ENCODE data around the gene RET. TPM values are rescaled to one million over a fixed set of nuclear protein-coding genes. Genes with fewer than 3 reads are reported as not detected.

Gene RET
- total and polyA plus RNA-seq, 5 donors = 0.23 to 0.59 (median 0.40) TPM

DNA sequence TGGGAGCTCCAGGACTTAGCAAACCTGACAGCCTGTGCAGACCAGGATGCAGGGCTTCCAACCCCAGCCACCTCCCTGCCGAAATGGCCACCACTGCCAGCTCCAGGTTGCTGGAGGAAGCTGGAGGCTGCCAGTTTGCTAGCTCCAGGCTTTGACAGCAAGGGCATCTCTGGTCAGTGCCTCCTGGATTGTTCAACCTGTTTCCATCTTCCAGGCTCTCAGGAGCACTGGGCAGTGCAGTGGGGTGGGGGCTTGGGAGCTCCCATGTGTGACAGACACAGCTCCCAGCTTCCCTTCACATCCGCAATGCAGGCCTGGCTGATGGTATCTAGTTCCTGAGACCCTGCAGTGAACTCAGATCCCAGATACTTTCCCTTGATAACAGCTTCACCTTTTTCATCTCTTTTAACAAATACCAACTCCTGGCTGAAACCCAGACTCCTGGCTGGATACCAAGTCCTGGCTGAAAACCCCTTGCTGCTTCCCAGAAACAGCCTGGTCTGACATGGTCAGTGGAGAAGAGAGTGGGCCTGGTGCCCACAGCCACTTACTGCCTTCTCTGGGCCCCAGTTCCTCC is 20.8 kb upstream of the RET start:
- Histone ChIP-seq H3K27me3 (ENCODE audit: control insufficient read depth, insufficient read depth) (no peaks in the 10 kb centered on the region), H3K4me1 (ENCODE audit: control insufficient read depth, insufficient read depth, low read length) (no peaks in the 10 kb centered on the region), H3K4me3 (ENCODE audit: low read length) (no peak overlapping the region), H3K27ac (ENCODE audit: low read length) (no peak overlapping the region), H3K9me3 (ENCODE audit: control insufficient read depth, low read length) (no peaks in the 10 kb centered on the region)
- ATAC-seq (no peak), DNase-seq (peak; percentile 4 to 35 (median 10))
- 73% methylated on average over 2 of the region's 2 CpGs for WGBS
- intact Hi-C loops (cut with DNase I) = no loop called here

GRCh38 chr10:43056568-43057011 is 20.3 kb upstream of the RET start:
- intact Hi-C loops (cut with DNase I) = no loop called here
- no peaks in the 10 kb centered on the region for H3K4me1 ChIP-seq (ENCODE audit: control insufficient read depth, insufficient read depth, low read length)
- 79% methylated on average over 5 of the region's 5 CpGs for WGBS
- ATAC-seq (no peak), DNase-seq (peak; percentile 3 to 24 (median 20))
- H3K9me3 ChIP-seq (ENCODE audit: control insufficient read depth, low read length) = no peaks in the 10 kb centered on the region
- H3K27me3 ChIP-seq (ENCODE audit: control insufficient read depth, insufficient read depth) = no peaks in the 10 kb centered on the region
- H3K27ac ChIP-seq (ENCODE audit: low read length) = no peak overlapping the region
- no peak overlapping the region for H3K4me3 ChIP-seq (ENCODE audit: low read length)

DNA sequence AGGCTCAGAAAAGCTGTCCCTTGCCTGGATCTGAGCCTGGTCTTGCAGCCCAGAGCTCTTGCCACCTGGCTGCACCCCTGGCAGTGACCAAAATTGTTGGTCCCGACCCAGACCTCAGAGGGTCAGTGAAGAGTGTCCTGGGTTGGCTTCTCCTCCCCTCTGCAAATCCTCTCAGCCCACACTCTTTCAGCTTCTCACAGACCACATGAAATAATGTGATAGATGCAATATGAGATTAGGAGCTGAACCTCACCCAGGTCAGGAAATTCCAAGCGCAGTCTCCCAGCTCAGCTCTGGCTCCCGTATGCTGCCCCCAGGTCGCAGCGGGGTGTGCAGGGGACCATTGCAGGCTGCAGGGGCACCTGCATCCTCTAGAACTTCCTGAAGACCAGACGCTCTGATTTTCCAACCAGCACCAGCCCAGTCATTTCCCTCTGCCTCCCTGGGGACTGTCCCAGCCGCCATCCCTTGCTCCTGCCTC is 19.6 kb upstream of the RET start:
- WGBS = 56% methylated on average over 7 of the region's 7 CpGs
- no peaks in the 10 kb centered on the region for H3K27me3 ChIP-seq (ENCODE audit: control insufficient read depth, insufficient read depth)
- H3K4me3 ChIP-seq (ENCODE audit: low read length) = no peak overlapping the region
- DNase-seq (no peak), ATAC-seq (no peak)
- intact Hi-C loops (cut with DNase I) = no loop called here
- no peaks in the 10 kb centered on the region for H3K9me3 ChIP-seq (ENCODE audit: control insufficient read depth, low read length)
- no peaks in the 10 kb centered on the region for H3K4me1 ChIP-seq (ENCODE audit: control insufficient read depth, insufficient read depth, low read length)
- no peak overlapping the region for H3K27ac ChIP-seq (ENCODE audit: low read length)

- intact Hi-C loops (cut with DNase I) = no loop called here
- ATAC-seq (no peak), DNase-seq (peak in 1 of 3 donors; percentile 27)
- no peak overlapping the region for H3K27ac ChIP-seq (ENCODE audit: low read length)
- H3K4me1 ChIP-seq (ENCODE audit: control insufficient read depth, insufficient read depth, low read length) = no peaks in the 10 kb centered on the region
- no peaks in the 10 kb centered on the region for H3K27me3 ChIP-seq (ENCODE audit: control insufficient read depth, insufficient read depth)
- H3K4me3 ChIP-seq (ENCODE audit: low read length) = no peak overlapping the region
- 80% methylated on average over 9 of the region's 9 CpGs for WGBS
- H3K9me3 ChIP-seq (ENCODE audit: control insufficient read depth, low read length) = no peaks in the 10 kb centered on the region
Measured at GRCh38 chr10:43057831-43058340, 19.0 kb upstream of the RET start.

DNA sequence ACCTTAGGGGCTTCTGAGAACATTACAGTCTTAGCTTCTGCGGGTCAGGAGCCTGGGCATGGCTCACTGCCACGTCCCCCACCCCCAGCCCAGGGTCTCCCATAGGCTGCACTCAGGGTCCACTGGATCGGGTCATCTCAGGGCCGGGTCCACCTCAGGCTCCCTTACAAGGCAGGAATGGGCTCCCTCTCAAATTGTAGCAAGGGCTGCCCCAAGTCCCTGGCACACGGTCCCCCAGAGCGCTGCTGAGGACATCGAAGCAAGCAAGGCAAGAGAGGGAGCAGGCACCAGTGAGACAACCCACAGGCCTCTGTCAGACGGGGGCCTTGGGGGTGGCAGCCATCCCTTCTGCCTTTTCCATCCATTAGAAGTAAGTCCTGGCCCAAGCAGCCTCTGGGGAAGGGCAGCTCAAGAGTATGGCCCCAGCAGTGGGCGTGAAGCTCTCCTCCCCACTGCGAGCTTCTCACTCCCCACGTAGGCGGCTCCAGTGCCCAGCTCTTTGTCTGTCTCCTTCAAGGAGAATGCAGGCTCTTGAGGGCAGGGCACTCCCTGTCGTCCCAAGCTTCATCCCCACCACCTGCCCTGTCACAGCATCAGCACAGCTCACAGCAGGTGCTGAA is 18.0 kb upstream of the RET start:
- 77% methylated on average over 13 of the region's 13 CpGs for WGBS
- Histone ChIP-seq H3K27ac (ENCODE audit: low read length) (no peak overlapping the region), H3K9me3 (ENCODE audit: control insufficient read depth, low read length) (no peaks in the 10 kb centered on the region), H3K4me3 (ENCODE audit: low read length) (no peak overlapping the region), H3K4me1 (ENCODE audit: control insufficient read depth, insufficient read depth, low read length) (no peaks in the 10 kb centered on the region), H3K27me3 (ENCODE audit: control insufficient read depth, insufficient read depth) (no peaks in the 10 kb centered on the region)
- DNase-seq (peak; percentile 4 to 37 (median 21)), ATAC-seq (no peak)
- intact Hi-C loops (cut with DNase I) = no loop called here

GRCh38 chr10:43059336-43059720 is 17.5 kb upstream of the RET start:
- peak in 1 of 3 donors; percentile 2 for DNase-seq
- no peaks in the 10 kb centered on the region for H3K4me1 ChIP-seq (ENCODE audit: control insufficient read depth, insufficient read depth, low read length)
- intact Hi-C loops (cut with DNase I) = no loop called here
- 60% methylated on average over 6 of the region's 6 CpGs for WGBS
- no peak for ATAC-seq
- H3K27me3 ChIP-seq (ENCODE audit: control insufficient read depth, insufficient read depth) = no peaks in the 10 kb centered on the region
- H3K9me3 ChIP-seq (ENCODE audit: control insufficient read depth, low read length) = no peaks in the 10 kb centered on the region
- no peak overlapping the region for H3K27ac ChIP-seq (ENCODE audit: low read length)
- no peak overlapping the region for H3K4me3 ChIP-seq (ENCODE audit: low read length)

DNA sequence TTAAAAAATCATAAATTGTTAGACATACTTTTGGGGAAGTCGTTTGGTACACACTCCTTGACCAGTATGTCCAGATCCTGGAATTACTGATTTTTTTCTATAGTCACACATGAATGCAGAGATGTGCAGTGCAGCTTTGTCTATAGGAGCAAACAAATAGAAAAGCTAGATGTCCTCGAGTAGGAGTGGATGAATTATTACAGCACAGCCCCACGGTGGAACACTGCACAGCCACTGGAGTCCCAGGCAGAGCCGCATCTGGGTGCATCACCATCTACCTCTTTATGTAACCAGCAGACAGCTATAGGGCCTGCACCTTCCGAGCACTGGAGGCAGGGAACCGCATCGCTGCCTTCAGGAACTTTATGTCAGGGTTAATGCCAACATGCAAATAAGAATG is 17.0 kb upstream of the RET start:
- DNase-seq (peak in 1 of 3 donors; percentile 4), ATAC-seq (no peak)
- H3K27me3 ChIP-seq (ENCODE audit: control insufficient read depth, insufficient read depth) = no peaks in the 10 kb centered on the region
- WGBS = 73% methylated on average over 7 of the region's 7 CpGs
- H3K4me3 ChIP-seq (ENCODE audit: low read length) = no peak overlapping the region
- no peaks in the 10 kb centered on the region for H3K4me1 ChIP-seq (ENCODE audit: control insufficient read depth, insufficient read depth, low read length)
- H3K9me3 ChIP-seq (ENCODE audit: control insufficient read depth, low read length) = no peaks in the 10 kb centered on the region
- intact Hi-C loops (cut with DNase I) = no loop called here
- no peak overlapping the region for H3K27ac ChIP-seq (ENCODE audit: low read length)

DNA sequence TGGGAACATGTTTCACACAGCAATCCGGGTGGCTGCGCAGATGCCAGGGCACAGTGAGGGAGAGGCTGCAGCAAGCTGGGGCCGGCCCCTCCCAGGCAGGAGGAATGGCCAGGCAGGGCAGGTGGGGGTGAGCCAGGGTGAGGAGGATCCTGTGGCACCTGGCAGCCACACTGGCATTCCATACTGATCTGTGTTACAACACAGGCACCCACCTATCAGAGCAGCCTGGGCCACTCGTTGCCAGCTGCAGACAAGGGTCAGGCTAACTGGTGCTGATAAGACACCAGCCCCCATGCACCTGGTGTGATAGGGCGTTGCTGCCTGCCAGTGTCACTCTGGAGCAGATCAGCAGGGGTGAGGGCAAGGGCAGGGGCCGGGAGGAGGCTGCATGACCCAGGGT is 16.6 kb upstream of the RET start:
- no peak overlapping the region for H3K27ac ChIP-seq (ENCODE audit: low read length)
- H3K9me3 ChIP-seq (ENCODE audit: control insufficient read depth, low read length) = no peaks in the 10 kb centered on the region
- WGBS = 51% methylated on average over 6 of the region's 6 CpGs
- ATAC-seq = no peak
- intact Hi-C loops (cut with DNase I) = no loop called here
- DNase-seq = peak; percentile 4 to 44 (median 30)
- H3K27me3 ChIP-seq (ENCODE audit: control insufficient read depth, insufficient read depth) = no peaks in the 10 kb centered on the region
- H3K4me3 ChIP-seq (ENCODE audit: low read length) = no peak overlapping the region
- no peaks in the 10 kb centered on the region for H3K4me1 ChIP-seq (ENCODE audit: control insufficient read depth, insufficient read depth, low read length)

- no peaks in the 10 kb centered on the region for H3K9me3 ChIP-seq (ENCODE audit: control insufficient read depth, low read length)
- no peak for ATAC-seq
- no peak overlapping the region for H3K27ac ChIP-seq (ENCODE audit: low read length)
- WGBS = 88% methylated on average over 8 of the region's 8 CpGs
- H3K4me1 ChIP-seq (ENCODE audit: control insufficient read depth, insufficient read depth, low read length) = no peaks in the 10 kb centered on the region
- H3K27me3 ChIP-seq (ENCODE audit: control insufficient read depth, insufficient read depth) = no peaks in the 10 kb centered on the region
- DNase-seq = peak in 2 of 3 donors; percentile 22 to 29
- intact Hi-C loops (cut with DNase I) = no loop called here
- H3K4me3 ChIP-seq (ENCODE audit: low read length) = no peak overlapping the region
Measured at GRCh38 chr10:43061331-43061730, 15.5 kb upstream of the RET start.

GRCh38 chr10:43061760-43062159 is 15.1 kb upstream of the RET start:
- intact Hi-C loops (cut with DNase I) = no loop called here
- no peak overlapping the region for H3K27ac ChIP-seq (ENCODE audit: low read length)
- WGBS = 84% methylated on average over 9 of the region's 9 CpGs

DNA sequence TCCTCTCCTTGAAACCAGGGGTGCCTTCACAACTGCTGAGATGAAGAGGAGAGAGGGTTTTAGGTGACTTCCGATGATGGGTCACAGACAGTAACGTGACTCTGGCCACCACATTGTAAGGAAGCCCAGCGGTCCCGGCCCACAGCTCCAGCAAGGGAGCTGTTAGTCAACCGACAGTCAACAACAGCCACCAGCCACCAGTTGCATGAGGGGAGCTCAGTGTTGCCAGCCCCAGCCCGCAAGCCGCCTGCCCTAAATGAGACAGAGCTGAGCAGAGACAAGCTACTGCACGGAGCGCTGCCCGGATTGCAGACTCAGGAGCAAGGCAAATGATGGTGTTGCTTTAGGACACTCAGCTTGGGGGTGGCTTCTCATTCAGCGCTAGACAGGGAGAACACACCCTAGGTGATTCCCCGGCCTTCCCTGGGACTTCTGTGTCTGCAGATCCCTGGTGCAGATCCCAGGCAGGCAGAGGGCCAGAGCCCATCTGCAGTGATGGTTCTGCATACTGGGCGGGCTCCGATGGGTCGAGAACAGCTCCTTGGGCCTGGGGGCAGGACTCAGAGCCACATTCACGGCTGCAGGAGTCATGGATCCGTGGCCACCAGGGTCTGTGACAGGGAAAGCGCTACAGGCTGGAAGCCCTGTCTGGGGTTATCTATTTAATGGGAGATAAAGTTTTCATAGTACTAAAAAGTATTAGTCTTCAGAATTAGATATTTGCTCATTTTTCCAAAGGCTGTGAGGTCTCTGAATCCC is 14.3 kb upstream of the RET start:
- Histone ChIP-seq H3K4me1 (ENCODE audit: control insufficient read depth, insufficient read depth, low read length) (no peaks in the 10 kb centered on the region), H3K4me3 (ENCODE audit: low read length) (no peak overlapping the region), H3K9me3 (ENCODE audit: control insufficient read depth, low read length) (no peaks in the 10 kb centered on the region), H3K27ac (ENCODE audit: low read length) (no peak overlapping the region), H3K27me3 (ENCODE audit: control insufficient read depth, insufficient read depth) (no peaks in the 10 kb centered on the region)
- peak in 2 of 3 donors; percentile 16 to 33 for DNase-seq
- no peak for ATAC-seq
- WGBS = 86% methylated on average over 18 of the region's 18 CpGs
- intact Hi-C loops (cut with DNase I) = no loop called here

More at GRCh38 chr10:43061760-43062159, 15.1 kb upstream of the RET start:
- DNase-seq (peak in 2 of 3 donors; percentile 10 to 25), ATAC-seq (no peak)
- Histone ChIP-seq H3K9me3 (ENCODE audit: control insufficient read depth, low read length) (no peaks in the 10 kb centered on the region), H3K4me1 (ENCODE audit: control insufficient read depth, insufficient read depth, low read length) (no peaks in the 10 kb centered on the region), H3K4me3 (ENCODE audit: low read length) (no peak overlapping the region), H3K27me3 (ENCODE audit: control insufficient read depth, insufficient read depth) (no peaks in the 10 kb centered on the region)
